SK-N-SH treated with all-trans-retinoic acid at 6 μM for 48 hours (cell line): ENCODE results near the gene MMP24.

Experiments
- ATAC-seq: fragments of 200-7000 bp; cut with Tn5 transposase; 3 replicates; pipeline ENCODE4 v1.9.1; 2020; ENCODE audit warnings: mild to moderate bottlenecking, moderate library complexity
- ARNTL ChIP-seq: fragments of 450-650 bp; formaldehyde crosslinking; IDR thresholded peaks from 2 replicates; pipeline ENCODE4 v1.5.0; 2020; ENCODE audit warnings: low read depth, mild to moderate bottlenecking, moderate library complexity, borderline replicate concordance
- BACH2 ChIP-seq: fragments of 250-450 bp; sonication (Bioruptor Pico); IDR thresholded peaks from 2 replicates; pipeline ENCODE4 v1.9.0; 2021; ENCODE audit warnings: mild to moderate bottlenecking, borderline replicate concordance
- CSDC2 ChIP-seq: fragments of 250-450 bp; sonication (Bioruptor Pico); IDR thresholded peaks from 2 replicates; pipeline ENCODE4 v1.5.0; 2020; ENCODE audit warnings: mild to moderate bottlenecking, moderate library complexity
- ESRRG ChIP-seq: fragments of 250-450 bp; sonication (Bioruptor Pico); IDR thresholded peaks from 2 replicates; pipeline ENCODE4 v1.6.1; 2021; ENCODE audit warnings: mild to moderate bottlenecking
- GLIS3 ChIP-seq: fragments of 250-450 bp; sonication (Bioruptor Pico); IDR thresholded peaks from 2 replicates; pipeline ENCODE4 v1.5.0; 2020; ENCODE audit warnings: mild to moderate bottlenecking, moderate library complexity
- OSR1 ChIP-seq: fragments of 250-450 bp; sonication (Bioruptor Pico); IDR thresholded peaks from 2 replicates; pipeline ENCODE4 v1.8.0; 2022; ENCODE audit warnings: moderate library complexity, mild to moderate bottlenecking, inconsistent platforms
- PATZ1 ChIP-seq: fragments of 250-450 bp; sonication (Bioruptor Pico); IDR thresholded peaks from 2 replicates; pipeline ENCODE4 v1.8.0; 2020; ENCODE audit warnings: mild to moderate bottlenecking, moderate library complexity, borderline replicate concordance
- PPARA ChIP-seq: fragments of 250-450 bp; sonication (Bioruptor Pico); IDR thresholded peaks from 2 replicates; pipeline ENCODE4 v1.5.0; 2020; ENCODE audit warnings: mild to moderate bottlenecking, borderline replicate concordance
- SNAI2 ChIP-seq: fragments of 250-450 bp; sonication (Bioruptor Pico); IDR thresholded peaks from 2 replicates; pipeline ENCODE4 v1.5.0; 2020; ENCODE audit warnings: mild to moderate bottlenecking, moderate library complexity
- TCF4 ChIP-seq: fragments of 250-450 bp; sonication (Bioruptor Pico); IDR thresholded peaks from 2 replicates; pipeline ENCODE4 v1.8.0; 2021; ENCODE audit warnings: mild to moderate bottlenecking, moderate library complexity, borderline replicate concordance
- TOX ChIP-seq: fragments of 250-450 bp; sonication (Bioruptor Pico); IDR thresholded peaks from 2 replicates; pipeline ENCODE4 v1.8.0; 2021; ENCODE audit warnings: mild to moderate bottlenecking, moderate library complexity, borderline replicate concordance
- TSHZ2 ChIP-seq: fragments of 250-450 bp; sonication (Bioruptor Pico); IDR thresholded peaks from 2 replicates; pipeline ENCODE4 v1.5.0; 2020; ENCODE audit warnings: mild to moderate bottlenecking, moderate library complexity
- ZC3H10 ChIP-seq: fragments of 250-450 bp; sonication (Bioruptor Pico); IDR thresholded peaks from 2 replicates; pipeline ENCODE4 v1.5.1; 2021; ENCODE audit warnings: mild to moderate bottlenecking, moderate library complexity
- ZFP3 ChIP-seq: fragments of 250-450 bp; sonication (Bioruptor Pico); IDR thresholded peaks from 2 replicates; pipeline ENCODE4 v1.5.0; 2020; ENCODE audit warnings: mild to moderate bottlenecking, moderate library complexity
- ZNF565 ChIP-seq: fragments of 450-650 bp; formaldehyde crosslinking; conservative IDR thresholded peaks from 2 replicates; pipeline ENCODE4 v1.5.0; 2020; ENCODE audit warnings: low read depth, mild to moderate bottlenecking, moderate library complexity
- ZNF70 ChIP-seq: fragments of 450-650 bp; formaldehyde crosslinking; IDR thresholded peaks from 2 replicates; pipeline ENCODE4 v1.5.0; 2020; ENCODE audit warnings: mild to moderate bottlenecking, moderate library complexity
- ZNF8 ChIP-seq: fragments of 450-650 bp; formaldehyde crosslinking; IDR thresholded peaks from 2 replicates; pipeline ENCODE4 v1.5.0; 2020; ENCODE audit warnings: mild to moderate bottlenecking, moderate library complexity
- TF ChIP-seq, protein P1 (sequence below): fragments of 250-450 bp; sonication (Bioruptor Pico); IDR thresholded peaks from 2 replicates; pipeline ENCODE4 v1.5.1; 2021; ENCODE audit warnings: mild to moderate bottlenecking, moderate library complexity
- TF ChIP-seq, protein P2 (sequence below): fragments of 250-450 bp; sonication (Bioruptor Pico); IDR thresholded peaks from 2 replicates; pipeline ENCODE4 v1.8.0; 2021; ENCODE audit warnings: low read depth, mild to moderate bottlenecking, moderate library complexity, borderline replicate concordance

Gene MMP24

DNA sequence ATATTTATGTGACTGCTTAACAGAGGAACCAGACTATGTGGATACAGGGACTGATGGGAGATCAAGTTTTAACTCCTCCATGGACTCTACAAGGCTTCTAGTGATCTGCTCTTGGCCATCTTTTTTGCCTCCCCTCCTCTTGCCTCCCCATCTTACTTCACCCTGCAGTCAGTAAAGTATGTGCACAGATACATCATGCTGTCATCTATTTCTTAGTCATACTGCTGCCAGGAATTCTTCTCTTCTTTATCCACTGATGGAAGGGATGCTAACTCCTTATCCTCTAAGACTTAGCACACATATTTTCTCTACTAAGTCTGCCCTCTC, 93.3 kb downstream of the MMP24 start:
- TF ChIP-seq ZC3H10 (CRISPR knock-in tag) (no peak), TSHZ2 (CRISPR knock-in tag) (no peak), ARNTL (CRISPR knock-in tag) (no peak), ZFP3 (0 out of 2 replicates have a peak, but pooled peaks have one; percentile 59), ZNF70 (0 out of 2 replicates have a peak, but pooled peaks have one; percentile 9), GLIS3 (0 out of 2 replicates have a peak, but pooled peaks have one; percentile 1), PPARA (CRISPR knock-in tag) (no peak), BACH2 (CRISPR knock-in tag) (no peak), CSDC2 (CRISPR knock-in tag) (0 out of 2 replicates have a peak, but pooled peaks have one; percentile 11), PATZ1 (CRISPR knock-in tag) (no peak)
- TF ChIP-seq, protein P1, sequence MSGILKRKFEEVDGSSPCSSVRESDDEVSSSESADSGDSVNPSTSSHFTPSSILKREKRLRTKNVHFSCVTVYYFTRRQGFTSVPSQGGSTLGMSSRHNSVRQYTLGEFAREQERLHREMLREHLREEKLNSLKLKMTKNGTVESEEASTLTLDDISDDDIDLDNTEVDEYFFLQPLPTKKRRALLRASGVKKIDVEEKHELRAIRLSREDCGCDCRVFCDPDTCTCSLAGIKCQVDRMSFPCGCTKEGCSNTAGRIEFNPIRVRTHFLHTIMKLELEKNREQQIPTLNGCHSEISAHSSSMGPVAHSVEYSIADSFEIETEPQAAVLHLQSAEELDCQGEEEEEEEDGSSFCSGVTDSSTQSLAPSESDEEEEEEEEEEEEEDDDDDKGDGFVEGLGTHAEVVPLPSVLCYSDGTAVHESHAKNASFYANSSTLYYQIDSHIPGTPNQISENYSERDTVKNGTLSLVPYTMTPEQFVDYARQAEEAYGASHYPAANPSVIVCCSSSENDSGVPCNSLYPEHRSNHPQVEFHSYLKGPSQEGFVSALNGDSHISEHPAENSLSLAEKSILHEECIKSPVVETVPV: no peak
- ATAC-seq: peak; percentile 80

DNA sequence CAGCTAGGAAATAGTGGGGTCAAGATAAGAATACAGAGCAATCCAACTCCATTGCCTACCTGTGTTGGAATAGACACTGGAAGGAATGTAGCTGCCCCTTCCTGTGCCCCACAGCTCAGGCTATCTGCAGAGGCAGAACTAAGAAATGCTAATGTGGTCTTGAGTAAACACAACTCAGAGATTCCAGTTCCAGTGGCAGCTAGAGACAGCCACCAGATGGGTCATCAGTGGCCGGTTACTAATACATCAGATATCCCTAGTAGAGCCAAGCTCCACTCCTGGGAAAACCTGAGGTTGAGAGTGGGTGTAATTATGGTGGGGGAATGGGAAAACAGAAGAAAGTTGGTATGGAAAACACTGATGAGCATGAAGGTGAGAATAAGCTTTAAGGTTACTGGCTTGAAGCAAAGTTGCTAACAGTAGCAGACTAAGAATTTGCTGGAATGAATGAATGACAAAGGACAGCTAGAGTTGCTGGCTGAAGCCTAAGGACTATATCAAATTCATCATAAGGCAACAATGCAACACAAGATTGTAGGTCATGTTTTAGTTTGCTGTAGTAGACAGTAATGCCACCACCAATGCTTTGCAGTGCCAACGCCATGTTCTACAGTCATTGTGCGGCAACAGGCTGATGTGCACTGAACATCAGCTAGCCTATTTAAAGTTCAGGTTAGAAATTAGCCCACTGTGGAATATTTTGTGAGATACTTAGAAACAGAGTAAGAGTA, 94.1 kb downstream of the MMP24 start:
- ATAC-seq: peak; percentile 50
- TF ChIP-seq OSR1 (CRISPR knock-in tag): no peak
- 0 out of 2 replicates have a peak, but pooled peaks have one; percentile 32 for TF ChIP-seq PATZ1 (CRISPR knock-in tag)
- no peak for TF ChIP-seq PPARA (CRISPR knock-in tag)
- TF ChIP-seq TCF4 (CRISPR knock-in tag): no peak
- no peak for TF ChIP-seq ZNF565 (CRISPR knock-in tag)

GRCh38 chr20:35325401-35325800, 98.9 kb downstream of the MMP24 start:
- ATAC-seq: no peak
- no peak for TF ChIP-seq ZNF8 (CRISPR knock-in tag)
- no peak for TF ChIP-seq PPARA (CRISPR knock-in tag)
- no peak for TF ChIP-seq GLIS3
- TF ChIP-seq, protein P2, sequence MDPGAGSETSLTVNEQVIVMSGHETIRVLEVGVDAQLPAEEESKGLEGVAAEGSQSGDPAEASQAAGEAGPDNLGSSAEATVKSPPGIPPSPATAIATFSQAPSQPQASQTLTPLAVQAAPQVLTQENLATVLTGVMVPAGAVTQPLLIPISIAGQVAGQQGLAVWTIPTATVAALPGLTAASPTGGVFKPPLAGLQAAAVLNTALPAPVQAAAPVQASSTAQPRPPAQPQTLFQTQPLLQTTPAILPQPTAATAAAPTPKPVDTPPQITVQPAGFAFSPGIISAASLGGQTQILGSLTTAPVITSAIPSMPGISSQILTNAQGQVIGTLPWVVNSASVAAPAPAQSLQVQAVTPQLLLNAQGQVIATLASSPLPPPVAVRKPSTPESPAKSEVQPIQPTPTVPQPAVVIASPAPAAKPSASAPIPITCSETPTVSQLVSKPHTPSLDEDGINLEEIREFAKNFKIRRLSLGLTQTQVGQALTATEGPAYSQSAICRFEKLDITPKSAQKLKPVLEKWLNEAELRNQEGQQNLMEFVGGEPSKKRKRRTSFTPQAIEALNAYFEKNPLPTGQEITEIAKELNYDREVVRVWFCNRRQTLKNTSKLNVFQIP: no peak
- TF ChIP-seq ESRRG (CRISPR knock-in tag): no peak
- TF ChIP-seq SNAI2 (CRISPR knock-in tag): no peak
- no peak for TF ChIP-seq TOX (CRISPR knock-in tag)
- TF ChIP-seq, all 23 proteins: peak for 0
